ENCODE data around the gene PTPRM. TPM values are rescaled to one million over a fixed set of nuclear protein-coding genes. Genes with fewer than 3 reads are reported as not detected.

The PTPRM gene
- total and polyA plus RNA-seq, 2 of the 8 experiments (the other 6 are each of a cell fraction or from before 2014, with no cell fraction given): 4.1 to 7.0 TPM

GRCh38 chr18:7982216-7982615 lies 415.1 kb downstream of the PTPRM start (continued):
- TF ChIP-seq CHD7 (IDR thresholded peaks at IDR 0.05; ENCODE audit: insufficient replicate concordance, low read length) (no peak), E2F6 (IDR thresholded peaks at IDR 0.05) (no peak), BRCA1 (IDR thresholded peaks at IDR 0.05; ENCODE audit: low read depth, low read length) (no peak), TEAD4 (IDR thresholded peaks at IDR 0.05; ENCODE audit: low read depth, low read length) (no peak), SRF (IDR thresholded peaks at IDR 0.05; ENCODE audit: low read depth, low read length) (no peak), CBX8 (IDR thresholded peaks at IDR 0.05; ENCODE audit: borderline replicate concordance, low read depth, low read length) (no peak), JUN (IDR thresholded peaks at IDR 0.05; ENCODE audit: low read depth, low read length) (no peak), POLR2AphosphoS5 (IDR thresholded peaks at IDR 0.05; ENCODE audit: low read depth, low read length) (no peak), YY1 (IDR thresholded peaks at IDR 0.05; ENCODE audit: low read depth, low read length) (no peak)
